ENCODE results near the gene ERC2. TPM values are rescaled to one million over a fixed set of nuclear protein-coding genes. Genes with fewer than 3 reads are reported as not detected.

The ERC2 gene
- total RNA-seq, 2 experiments from 2014 or later = not detected

GRCh38 chr3:55765906-55766701, 702.2 kb downstream of the ERC2 start:
- intact Hi-C loops (cut with micrococcal nuclease) = no loop called here
- no peak for DNase-seq
- ChIA-PET POLR2A (no interaction called here), CTCF (no interaction called here)
- Mint-ChIP-seq H3K4me3 (no peak overlapping the region), H3K4me1 (ENCODE audit: low read depth) (no peaks in the 10 kb centered on the region), H3K27ac (no peak overlapping the region), H3K27me3 (no peaks in the 10 kb centered on the region), H3K9me3 (no peaks in the 10 kb centered on the region), H3K36me3 (no peaks in the 10 kb centered on the region)

GRCh38 chr3:55765398-55765797, 702.9 kb downstream of the ERC2 start:
- Mint-ChIP-seq H3K4me3 (no peak overlapping the region), H3K27ac (no peak overlapping the region), H3K36me3 (no peaks in the 10 kb centered on the region), H3K9me3 (no peaks in the 10 kb centered on the region), H3K4me1 (ENCODE audit: low read depth) (no peaks in the 10 kb centered on the region), H3K27me3 (no peaks in the 10 kb centered on the region)
- intact Hi-C loops (cut with micrococcal nuclease) = no loop called here
- POLR2A ChIA-PET = no interaction called here
- no peak for DNase-seq
- CTCF ChIA-PET = no interaction called here

GRCh38 chr3:55756976-55757375, 711.3 kb downstream of the ERC2 start:
- Mint-ChIP-seq H3K36me3 (no peaks in the 10 kb centered on the region), H3K27ac (no peak overlapping the region), H3K27me3 (no peaks in the 10 kb centered on the region), H3K4me1 (ENCODE audit: low read depth) (no peaks in the 10 kb centered on the region), H3K9me3 (no peaks in the 10 kb centered on the region), H3K4me3 (no peak overlapping the region)
- intact Hi-C loops (cut with micrococcal nuclease) = no loop called here
- no peak for DNase-seq
- CTCF ChIA-PET = no interaction called here
- POLR2A ChIA-PET = no interaction called here

DNA sequence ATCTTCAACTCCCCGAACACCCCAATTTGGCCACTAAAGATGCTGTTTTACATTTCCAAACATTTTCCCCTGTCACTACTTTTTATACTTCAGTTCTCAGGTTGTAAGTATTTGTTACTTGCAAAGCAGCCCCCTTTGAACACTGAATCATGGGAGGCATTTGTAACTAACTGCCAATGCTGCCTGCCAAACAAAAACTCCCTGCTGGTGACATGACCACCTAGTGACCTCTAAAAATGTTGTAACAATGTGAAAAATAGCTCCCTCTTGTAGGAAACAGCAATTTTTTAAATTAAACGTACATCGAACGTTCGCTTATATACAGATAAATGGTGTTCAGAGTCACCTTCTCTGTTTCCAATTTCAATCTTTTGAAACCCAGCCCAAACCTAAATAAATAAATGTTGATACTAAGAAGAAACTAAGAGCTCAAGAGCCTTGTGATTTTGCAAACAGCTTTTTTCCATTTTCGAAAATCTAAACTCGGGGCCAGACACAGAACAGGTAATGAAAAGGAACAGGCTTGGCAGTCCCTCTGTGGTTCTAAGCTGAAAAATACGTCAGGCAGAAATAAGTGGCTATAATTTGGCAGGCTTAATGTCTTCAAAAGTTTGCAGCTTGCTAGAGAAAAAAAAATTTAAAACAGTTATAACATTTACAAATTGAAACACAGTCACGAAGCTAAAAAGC, 712.6 kb downstream of the ERC2 start:
- H3K27ac Mint-ChIP-seq = no peak overlapping the region
- no peak overlapping the region for H3K4me3 Mint-ChIP-seq
- no peaks in the 10 kb centered on the region for H3K27me3 Mint-ChIP-seq
- CTCF ChIA-PET = no interaction called here
- H3K9me3 Mint-ChIP-seq = no peaks in the 10 kb centered on the region
- H3K36me3 Mint-ChIP-seq = no peaks in the 10 kb centered on the region
- no peak for DNase-seq
- intact Hi-C loops (cut with micrococcal nuclease) = no loop called here
- POLR2A ChIA-PET = no interaction called here
- H3K4me1 Mint-ChIP-seq (ENCODE audit: low read depth) = no peaks in the 10 kb centered on the region

GRCh38 chr3:55752911-55753310, 715.4 kb downstream of the ERC2 start:
- no peaks in the 10 kb centered on the region for H3K4me1 Mint-ChIP-seq (ENCODE audit: low read depth)
- H3K27ac Mint-ChIP-seq = no peak overlapping the region
- no peaks in the 10 kb centered on the region for H3K36me3 Mint-ChIP-seq
- POLR2A ChIA-PET = no interaction called here
- intact Hi-C loops (cut with micrococcal nuclease) = no loop called here
- CTCF ChIA-PET = no interaction called here
- H3K27me3 Mint-ChIP-seq = no peaks in the 10 kb centered on the region
- no peaks in the 10 kb centered on the region for H3K9me3 Mint-ChIP-seq
- no peak for DNase-seq
- no peak overlapping the region for H3K4me3 Mint-ChIP-seq

GRCh38 chr3:55751730-55752129, 716.5 kb downstream of the ERC2 start:
- H3K9me3 Mint-ChIP-seq = no peaks in the 10 kb centered on the region

DNA sequence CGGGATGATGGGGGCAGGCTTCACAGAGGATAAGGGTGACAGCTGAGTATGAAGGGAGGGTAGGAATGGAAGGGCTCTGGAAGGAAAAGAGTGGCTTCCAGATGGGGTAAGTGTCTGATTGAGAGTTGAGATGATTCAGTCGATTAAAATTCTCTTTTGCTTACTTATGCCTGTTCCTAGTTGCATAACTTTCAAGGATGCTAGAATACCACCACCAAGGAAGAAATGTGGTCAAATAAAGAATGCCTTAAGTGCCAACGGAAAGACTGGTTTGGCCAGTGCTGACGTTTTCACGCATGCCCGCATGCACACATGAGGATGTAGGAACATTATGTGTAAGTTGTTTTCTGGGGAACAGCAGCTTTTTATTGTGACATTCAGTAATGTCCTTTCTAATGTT, 717.7 kb downstream of the ERC2 start:
- CTCF ChIA-PET = no interaction called here
- intact Hi-C loops (cut with micrococcal nuclease) = no loop called here
- Mint-ChIP-seq H3K27ac (no peak overlapping the region), H3K36me3 (no peaks in the 10 kb centered on the region), H3K27me3 (no peaks in the 10 kb centered on the region), H3K9me3 (no peaks in the 10 kb centered on the region), H3K4me1 (ENCODE audit: low read depth) (no peaks in the 10 kb centered on the region), H3K4me3 (no peak overlapping the region)
- no peak for DNase-seq
- POLR2A ChIA-PET = no interaction called here

More at GRCh38 chr3:55751730-55752129, 716.5 kb downstream of the ERC2 start:
- intact Hi-C loops (cut with micrococcal nuclease) = no loop called here
- Mint-ChIP-seq H3K4me3 (no peak overlapping the region), H3K27me3 (no peaks in the 10 kb centered on the region), H3K36me3 (no peaks in the 10 kb centered on the region), H3K4me1 (ENCODE audit: low read depth) (no peaks in the 10 kb centered on the region), H3K27ac (no peak overlapping the region)
- CTCF ChIA-PET = interaction anchor here (1.0 kb wide), 1 partner anchor 10 kb away, joined by 3 read pairs; no protein-coding TSS in a partner anchor
- no peak for DNase-seq
- POLR2A ChIA-PET = no interaction called here

- no peak overlapping the region for H3K4me3 Mint-ChIP-seq
- H3K9me3 Mint-ChIP-seq = no peaks in the 10 kb centered on the region
- CTCF ChIA-PET = no interaction called here
- H3K27ac Mint-ChIP-seq = no peak overlapping the region
- DNase-seq = no peak
- H3K36me3 Mint-ChIP-seq = no peaks in the 10 kb centered on the region
- POLR2A ChIA-PET = no interaction called here
- no peaks in the 10 kb centered on the region for H3K4me1 Mint-ChIP-seq (ENCODE audit: low read depth)
- no peaks in the 10 kb centered on the region for H3K27me3 Mint-ChIP-seq
- intact Hi-C loops (cut with micrococcal nuclease) = no loop called here
These were observed 719.2 kb downstream of the ERC2 start for GRCh38 chr3:55749036-55749435.

- Mint-ChIP-seq H3K27ac (no peak overlapping the region), H3K27me3 (no peaks in the 10 kb centered on the region), H3K4me1 (ENCODE audit: low read depth) (no peaks in the 10 kb centered on the region), H3K4me3 (no peak overlapping the region), H3K36me3 (no peaks in the 10 kb centered on the region), H3K9me3 (no peaks in the 10 kb centered on the region)
- intact Hi-C loops (cut with micrococcal nuclease) = no loop called here
- ChIA-PET CTCF (interaction anchor here (0.7 kb wide), 1 partner anchor 422 kb away, joined by 3 read pairs; no protein-coding TSS in a partner anchor), POLR2A (no interaction called here)
- DNase-seq = no peak
These were observed 721.4 kb downstream of the ERC2 start for GRCh38 chr3:55746808-55747413.

DNA sequence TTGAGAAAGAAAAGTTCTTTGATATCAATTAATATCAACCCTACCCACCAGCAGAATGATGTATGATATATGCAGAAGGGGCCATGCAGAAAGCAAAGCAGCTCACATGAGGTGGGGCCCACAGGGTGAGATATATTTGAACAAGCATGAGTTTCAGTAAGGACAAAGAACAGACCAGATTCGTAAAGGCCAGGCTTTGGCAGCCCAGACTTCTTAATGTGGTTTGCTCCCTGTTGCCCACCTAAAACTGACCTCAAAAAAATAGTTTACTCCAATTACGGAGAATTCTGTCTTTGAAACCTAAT, 725.5 kb downstream of the ERC2 start:
- intact Hi-C loops (cut with micrococcal nuclease) = no loop called here
- no peaks in the 10 kb centered on the region for H3K27me3 Mint-ChIP-seq
- no peak for DNase-seq
- no peaks in the 10 kb centered on the region for H3K4me1 Mint-ChIP-seq (ENCODE audit: low read depth)
- CTCF ChIA-PET = no interaction called here
- no peaks in the 10 kb centered on the region for H3K36me3 Mint-ChIP-seq
- no peak overlapping the region for H3K4me3 Mint-ChIP-seq
- peaks cover 2% of the 10 kb centered on the region for H3K9me3 Mint-ChIP-seq
- no peak overlapping the region for H3K27ac Mint-ChIP-seq
- POLR2A ChIA-PET = no interaction called here

GRCh38 chr3:55742022-55742831, 726.0 kb downstream of the ERC2 start:
- no peaks in the 10 kb centered on the region for H3K36me3 Mint-ChIP-seq
- CTCF ChIA-PET = interaction anchor here (1.2 kb wide), 1 partner anchor 10 kb away, joined by 3 read pairs; no protein-coding TSS in a partner anchor
- no peak overlapping the region for H3K27ac Mint-ChIP-seq
- peaks cover 2% of the 10 kb centered on the region for H3K9me3 Mint-ChIP-seq
- H3K27me3 Mint-ChIP-seq = no peaks in the 10 kb centered on the region
- intact Hi-C loops (cut with micrococcal nuclease) = no loop called here
- H3K4me3 Mint-ChIP-seq = no peak overlapping the region
- H3K4me1 Mint-ChIP-seq (ENCODE audit: low read depth) = no peaks in the 10 kb centered on the region
- POLR2A ChIA-PET = no interaction called here
- DNase-seq = no peak

DNA sequence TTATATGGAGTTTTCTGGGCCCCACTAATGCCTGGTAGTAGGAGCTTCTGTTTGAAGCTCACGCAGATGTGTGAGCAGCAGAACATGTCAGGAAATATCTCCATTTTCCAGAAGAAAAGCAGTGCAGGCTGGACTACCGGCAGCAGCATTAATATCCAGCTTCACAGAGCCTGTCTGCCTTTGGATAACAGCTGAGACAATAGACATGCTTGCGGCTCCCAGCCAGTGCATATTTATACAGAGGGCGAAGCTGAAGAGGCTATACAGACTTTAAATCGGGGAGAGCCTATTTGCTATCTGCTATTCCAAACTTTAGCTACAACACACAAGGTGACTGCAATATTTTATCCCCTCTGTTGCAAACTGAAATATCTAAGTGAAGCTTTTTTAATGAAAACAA, 731.1 kb downstream of the ERC2 start:
- Mint-ChIP-seq H3K9me3 (peaks cover 2% of the 10 kb centered on the region), H3K4me1 (ENCODE audit: low read depth) (no peaks in the 10 kb centered on the region), H3K27ac (no peak overlapping the region), H3K27me3 (no peaks in the 10 kb centered on the region), H3K4me3 (no peak overlapping the region), H3K36me3 (no peaks in the 10 kb centered on the region)
- no peak for DNase-seq
- CTCF ChIA-PET = no interaction called here
- intact Hi-C loops (cut with micrococcal nuclease) = no loop called here
- POLR2A ChIA-PET = no interaction called here
